IPS-NIHi7 (cell line): ENCODE results near the gene UNC5C.

Source experiments
- DNase-seq: peaks from one replicate; pipeline ENCODE4 v3.0.0; 2012; ENCODE audit warnings: mixed read lengths; ENCODE audit errors: extremely low spot score

The UNC5C gene

DNA sequence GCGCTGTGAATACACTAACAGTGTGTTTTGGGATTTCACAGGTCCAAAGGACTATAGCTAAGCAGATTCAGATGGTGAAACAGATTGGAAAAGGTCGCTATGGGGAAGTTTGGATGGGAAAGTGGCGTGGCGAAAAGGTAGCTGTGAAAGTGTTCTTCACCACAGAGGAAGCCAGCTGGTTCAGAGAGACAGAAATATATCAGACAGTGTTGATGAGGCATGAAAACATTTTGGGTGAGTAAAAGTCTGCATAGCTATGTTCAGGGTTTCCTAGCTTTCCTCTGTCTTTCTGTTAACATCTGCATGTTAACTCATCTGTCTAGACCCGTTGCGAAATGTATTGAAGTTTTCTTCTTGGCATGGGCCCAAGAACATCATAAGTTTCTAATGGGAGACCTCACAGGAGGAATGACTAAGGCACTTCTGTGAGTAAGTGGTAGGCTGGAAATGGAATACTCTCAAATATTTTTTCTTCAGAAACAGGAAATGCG lies 418.9 kb downstream of the UNC5C start:
- DNase-seq = no peak

DNA sequence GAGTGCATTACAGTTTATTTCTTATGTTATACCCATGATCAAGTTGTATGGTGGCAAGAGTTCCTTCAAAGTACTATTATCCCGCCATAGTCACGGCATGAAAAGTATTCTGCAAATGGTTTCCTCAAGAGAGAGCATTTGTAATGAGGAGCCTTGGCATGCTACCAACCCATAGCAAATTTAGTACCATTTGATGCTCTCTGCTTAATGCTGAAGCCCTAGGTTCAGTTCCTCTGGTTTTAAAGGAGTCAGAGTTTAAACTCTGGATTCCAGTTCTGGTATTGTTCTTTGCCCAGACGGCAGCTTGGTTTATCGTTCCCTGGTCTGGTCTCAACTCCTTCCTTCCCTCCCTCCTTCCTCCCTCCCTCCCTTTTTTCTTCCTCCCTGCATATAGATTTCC lies 419.7 kb downstream of the UNC5C start:
- DNase-seq = no peak

DNA sequence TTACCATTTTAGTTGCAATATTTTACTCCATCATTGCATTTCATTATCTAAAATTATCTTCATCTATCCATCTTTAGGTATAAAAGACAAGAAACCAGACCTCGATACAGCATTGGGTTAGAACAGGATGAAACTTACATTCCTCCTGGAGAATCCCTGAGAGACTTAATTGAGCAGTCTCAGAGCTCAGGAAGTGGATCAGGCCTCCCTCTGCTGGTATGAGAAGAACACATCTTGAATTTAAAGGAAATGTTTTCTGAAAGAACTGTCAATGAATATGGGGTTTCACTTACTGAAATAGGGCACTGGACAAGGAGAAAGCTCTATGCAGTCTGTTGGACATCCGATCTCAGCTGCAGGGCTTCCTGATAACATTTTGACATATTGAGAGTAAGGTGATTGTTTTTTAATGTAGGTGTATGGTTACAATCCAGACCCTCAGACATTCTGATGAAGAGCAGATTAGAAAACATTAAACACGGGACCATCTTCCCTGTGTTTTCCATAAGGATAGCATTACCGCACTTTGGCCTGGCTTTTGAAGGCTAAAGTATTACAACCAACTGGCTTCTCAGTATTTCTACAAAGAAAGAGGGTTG lies 423.8 kb downstream of the UNC5C start:
- peak; percentile 60 for DNase-seq

DNA sequence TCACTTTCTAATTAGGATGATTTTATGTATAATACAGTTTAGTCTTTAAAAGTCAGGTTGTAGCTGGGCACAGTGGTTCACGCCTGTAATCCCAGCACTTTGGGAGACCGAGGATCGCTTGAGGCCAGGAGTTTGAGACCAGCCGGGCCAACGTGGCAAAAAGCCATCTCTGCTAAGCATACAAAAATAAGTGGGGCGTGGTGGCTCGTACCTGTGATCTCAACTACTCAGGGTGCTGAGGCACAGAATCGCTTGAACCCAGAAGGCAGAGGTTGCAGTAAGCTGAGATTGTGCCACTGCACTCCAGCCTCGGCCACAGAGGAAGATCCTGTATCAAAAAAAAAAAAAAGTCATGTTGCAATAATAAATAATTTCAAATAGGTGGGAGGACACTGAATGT lies 426.8 kb downstream of the UNC5C start:
- DNase-seq = no peak

DNA sequence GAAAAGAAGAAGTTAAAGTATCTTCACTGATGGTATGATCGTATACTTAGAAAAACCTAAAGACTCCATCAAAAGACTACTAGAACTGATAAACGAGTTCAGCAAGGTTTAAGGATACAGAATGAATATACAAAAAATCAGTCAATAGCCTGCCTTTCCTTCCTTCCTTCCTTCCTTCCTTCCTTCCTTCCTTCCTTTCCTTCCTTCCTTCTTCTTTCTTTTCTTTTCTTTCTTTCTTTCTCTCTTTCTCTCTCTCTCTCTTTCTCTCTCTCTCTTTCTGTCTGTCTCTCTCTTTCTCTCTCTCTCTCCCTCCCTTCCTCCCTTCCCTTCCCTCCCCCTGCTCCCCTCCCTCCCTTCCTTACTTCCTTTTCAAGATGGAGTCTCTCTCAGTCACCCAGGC lies 428.3 kb downstream of the UNC5C start:
- no peak for DNase-seq

DNA sequence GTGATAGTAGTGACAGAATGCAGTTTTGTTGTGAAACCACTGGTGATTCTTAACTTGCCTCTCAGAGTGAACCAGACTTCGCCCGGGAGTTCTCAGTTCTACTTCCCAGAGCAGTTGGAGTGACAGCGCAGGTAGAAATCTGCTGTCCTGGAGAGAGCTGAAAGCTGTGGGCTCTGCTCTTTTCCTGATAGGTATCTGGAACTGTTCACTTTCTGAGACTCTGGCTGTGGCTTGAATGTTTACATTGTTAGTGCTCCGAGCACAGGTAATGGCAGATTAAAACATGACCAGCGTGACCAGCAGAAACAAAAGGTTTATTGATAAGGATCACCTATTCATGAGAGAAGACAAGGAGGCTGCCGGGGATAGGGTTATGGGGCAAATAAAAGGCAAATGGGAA lies 430.3 kb downstream of the UNC5C start:
- DNase-seq = no peak

DNA sequence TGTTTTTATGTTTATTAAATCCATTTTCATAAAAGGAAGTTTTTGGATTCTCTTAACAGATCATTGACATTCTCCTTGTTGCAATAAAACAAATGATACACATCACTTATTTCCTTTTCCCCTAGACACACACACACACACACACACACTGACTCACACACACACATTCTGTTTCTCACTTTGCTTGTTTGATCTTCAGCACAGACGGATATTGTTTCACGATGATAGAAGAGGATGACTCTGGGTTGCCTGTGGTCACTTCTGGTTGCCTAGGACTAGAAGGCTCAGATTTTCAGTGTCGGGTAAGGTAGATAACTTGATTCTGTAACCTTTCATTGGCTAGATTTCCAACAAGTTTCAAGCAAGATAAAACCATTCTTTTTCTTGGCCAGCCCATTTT lies 434.3 kb downstream of the UNC5C start:
- no peak for DNase-seq
